Measurements from ENCODE around the gene RPL39L. TPM values are rescaled to one million over a fixed set of nuclear protein-coding genes. Genes with fewer than 3 reads are reported as not detected.
"Not testable (repeated sequence)": the region's sequence is repeated elsewhere in the genome, so short reads cannot be mapped to it uniquely, and the experiment has no call there.

The RPL39L gene
- total and polyA plus RNA-seq, 4 donors: 3.4 to 9.4 (median 6.4) TPM

GRCh38 chr3:187136337-187136736 lies 3.0 kb downstream of the RPL39L start:
- 98 to 100% methylated on average over 1 of the region's 1 CpG for WGBS, 2 donors
- no peak overlapping the region for H3K9ac ChIP-seq (ENCODE audit: insufficient read depth in 1 of 2, low read length in 2 of 2)
- no peaks in the 10 kb centered on the region for H3K36me3 ChIP-seq (ENCODE audit: control insufficient read depth in 4 of 4, insufficient read depth in 4 of 4, low read length in 4 of 4)
- no peaks in the 10 kb centered on the region for H3K9me3 ChIP-seq (ENCODE audit: control insufficient read depth in 4 of 4, insufficient read depth in 3 of 4, low read length in 3 of 4)
- no peak for TF ChIP-seq CTCF (IDR thresholded peaks at IDR 0.05; ENCODE audit: control extremely low read depth, extremely low read depth)
- ATAC-seq (ENCODE audit: insufficient read depth, low FRiP score) (no peak), DNase-seq (no peak)
- no peak overlapping the region for H3K27ac ChIP-seq (ENCODE audit: low read depth in 1 of 2, low read length in 1 of 2)
- H3K4me1 ChIP-seq (ENCODE audit: control insufficient read depth in 5 of 5, insufficient read depth in 5 of 5, low read length in 5 of 5): peaks cover 0 to 4% (median 0%) of the 10 kb centered on the region in 5 donors
- H3K4me3 ChIP-seq: no peak overlapping the region
- H3K27me3 ChIP-seq (ENCODE audit: control insufficient read depth in 3 of 3, insufficient read depth in 3 of 3, low read length in 2 of 3): no peaks in the 10 kb centered on the region

- not testable (repeated sequence) for H3K27me3 ChIP-seq (ENCODE audit: control insufficient read depth in 3 of 3, insufficient read depth in 3 of 3, low read length in 2 of 3); H3K4me1 ChIP-seq (ENCODE audit: control insufficient read depth in 5 of 5, insufficient read depth in 5 of 5, low read length in 5 of 5); H3K9ac ChIP-seq (ENCODE audit: insufficient read depth in 1 of 2, low read length in 2 of 2); H3K9me3 ChIP-seq (ENCODE audit: control insufficient read depth in 4 of 4, insufficient read depth in 3 of 4, low read length in 3 of 4); H3K27ac ChIP-seq (ENCODE audit: low read depth in 1 of 2, low read length in 1 of 2); H3K36me3 ChIP-seq (ENCODE audit: control insufficient read depth in 4 of 4, insufficient read depth in 4 of 4, low read length in 4 of 4); DNase-seq; ATAC-seq (ENCODE audit: insufficient read depth, low FRiP score); H3K4me3 ChIP-seq
- WGBS, 2 donors: 93 to 97% methylated on average over 11 of the region's 11 CpGs
Observed at GRCh38 chr3:187135172-187135690, 4.1 kb downstream of the RPL39L start.

DNA sequence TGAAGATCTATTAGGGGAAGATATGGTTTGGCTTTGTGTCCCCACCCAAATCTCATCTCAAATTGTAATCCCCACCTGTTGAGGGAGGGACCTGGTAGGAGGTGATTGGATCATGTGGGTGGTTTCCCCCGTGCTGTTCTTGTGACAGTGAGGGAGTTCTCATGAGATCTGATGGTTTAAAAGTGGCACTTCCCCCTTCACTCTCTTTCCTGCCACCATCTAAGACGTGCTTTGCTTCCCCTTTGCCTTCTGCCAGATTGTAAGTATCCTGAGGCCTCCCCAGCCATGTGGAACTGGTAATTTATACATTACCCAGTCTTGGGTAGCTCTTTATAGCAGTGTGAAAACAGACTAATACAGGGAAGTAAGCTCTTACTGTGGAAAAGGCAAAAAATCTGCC lies 6.1 kb downstream of the RPL39L start:
- H3K9ac ChIP-seq (ENCODE audit: insufficient read depth in 1 of 2, low read length in 2 of 2); H3K4me1 ChIP-seq (ENCODE audit: control insufficient read depth in 5 of 5, insufficient read depth in 5 of 5, low read length in 5 of 5); ATAC-seq (ENCODE audit: insufficient read depth, low FRiP score); H3K27ac ChIP-seq (ENCODE audit: low read depth in 1 of 2, low read length in 1 of 2); H3K27me3 ChIP-seq (ENCODE audit: control insufficient read depth in 3 of 3, insufficient read depth in 3 of 3, low read length in 2 of 3); DNase-seq; H3K9me3 ChIP-seq (ENCODE audit: control insufficient read depth in 4 of 4, insufficient read depth in 3 of 4, low read length in 3 of 4); H3K4me3 ChIP-seq; H3K36me3 ChIP-seq (ENCODE audit: control insufficient read depth in 4 of 4, insufficient read depth in 4 of 4, low read length in 4 of 4): not testable (repeated sequence)
- WGBS, 2 donors: 29 to 62% methylated on average over 2 of the region's 2 CpGs

DNA sequence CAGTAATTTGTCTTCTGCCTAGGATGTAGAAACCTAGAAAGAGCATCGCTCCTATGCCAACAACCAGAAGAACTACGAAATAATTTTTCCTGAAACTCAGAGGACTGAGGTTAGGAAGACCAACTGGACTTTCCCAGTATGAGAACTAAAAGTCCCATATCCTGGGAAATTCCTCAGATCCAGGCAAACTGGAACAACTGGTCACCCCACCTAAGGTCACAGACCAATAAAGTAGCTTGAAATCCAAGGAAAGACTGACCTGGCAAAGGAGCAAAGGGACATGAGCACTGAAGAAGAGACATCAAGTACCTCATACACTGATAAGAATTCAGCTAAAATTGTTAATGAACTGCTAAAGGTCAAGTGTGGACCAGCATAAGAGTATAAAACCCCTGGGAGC lies 6.6 kb downstream of the RPL39L start:
- TF ChIP-seq CTCF (IDR thresholded peaks at IDR 0.05; ENCODE audit: control extremely low read depth, extremely low read depth): no peak
- Histone ChIP-seq H3K4me3 (no peak overlapping the region), H3K4me1 (ENCODE audit: control insufficient read depth in 5 of 5, insufficient read depth in 5 of 5, low read length in 5 of 5) (peaks cover 0 to 2% (median 0%) of the 10 kb centered on the region in 5 donors), H3K9me3 (ENCODE audit: control insufficient read depth in 4 of 4, insufficient read depth in 3 of 4, low read length in 3 of 4) (no peaks in the 10 kb centered on the region), H3K27me3 (ENCODE audit: control insufficient read depth in 3 of 3, insufficient read depth in 3 of 3, low read length in 2 of 3) (no peaks in the 10 kb centered on the region), H3K27ac (ENCODE audit: low read depth in 1 of 2, low read length in 1 of 2) (no peak overlapping the region), H3K36me3 (ENCODE audit: control insufficient read depth in 4 of 4, insufficient read depth in 4 of 4, low read length in 4 of 4) (no peaks in the 10 kb centered on the region), H3K9ac (ENCODE audit: insufficient read depth in 1 of 2, low read length in 2 of 2) (no peak overlapping the region)
- WGBS, 2 donors: 47 to 72% methylated on average over 2 of the region's 2 CpGs
- ATAC-seq (ENCODE audit: insufficient read depth, low FRiP score) (no peak), DNase-seq (no peak)
